GM12864 (cell line): Measurements from ENCODE around the gene ANAPC16.

Experiments used
- DNase-seq: peaks from one replicate; pipeline ENCODE4 v3.0.0-alpha.2; 2011; ENCODE audit warnings: low read depth
- H3K4me3 ChIP-seq: 2 replicates; pipeline ENCODE4 v1.5.1; 2011; ENCODE audit warnings: mild to moderate bottlenecking, low read depth, low read length, control low read depth
- CTCF ChIP-seq: IDR thresholded peaks from 2 replicates; pipeline ENCODE4 v1.5.1; 2011; ENCODE audit warnings: low read depth, mild to moderate bottlenecking, moderate library complexity, low read length, control low read depth, inconsistent platforms; ENCODE audit errors: missing control alignments

The ANAPC16 gene

GRCh38 chr10:72241691-72242252 lies 26.0 kb downstream of the ANAPC16 start:
- DNase-seq: no peak
- no peak for TF ChIP-seq CTCF
- no peak overlapping the region for H3K4me3 ChIP-seq

- TF ChIP-seq CTCF: no peak
- H3K4me3 ChIP-seq: no peak overlapping the region
- no peak for DNase-seq
Observed at GRCh38 chr10:72242675-72243074, 26.9 kb downstream of the ANAPC16 start.

GRCh38 chr10:72243822-72244437 lies 28.1 kb downstream of the ANAPC16 start:
- DNase-seq: no peak
- no peak overlapping the region for H3K4me3 ChIP-seq
- TF ChIP-seq CTCF: peak; percentile 19

- no peak for TF ChIP-seq CTCF
- no peak overlapping the region for H3K4me3 ChIP-seq
- no peak for DNase-seq
Observed at GRCh38 chr10:72244573-72245038, 28.8 kb downstream of the ANAPC16 start.

GRCh38 chr10:72245949-72246525 lies 30.2 kb downstream of the ANAPC16 start:
- H3K4me3 ChIP-seq: no peak overlapping the region
- no peak for DNase-seq
- no peak for TF ChIP-seq CTCF

- peak overlapping the region; percentile 27 for H3K4me3 ChIP-seq
- TF ChIP-seq CTCF: no peak
- peak; percentile 97 for DNase-seq
Observed at GRCh38 chr10:72248468-72249151, 32.8 kb downstream of the ANAPC16 start.

- peak overlapping the region; percentile 27 for H3K4me3 ChIP-seq
- DNase-seq: peak; percentile 53
Observed at GRCh38 chr10:72249176-72249862, 33.5 kb downstream of the ANAPC16 start.
